Smooth muscle cell of trachea (primary cell): ENCODE measurements around the gene ZNF655. TPM values are rescaled to one million over a fixed set of nuclear protein-coding genes. Genes with fewer than 3 reads are reported as not detected.

Source experiments
- total RNA-seq: library from RNA; depleted of rRNA; stranded (reverse); fragments of >200 nt; gene quantifications from 2 replicates; pipeline ENCODE4 v1.2.1, GENCODE V29; 2014

Gene ZNF655
- 69.0 and 79.3 TPM in 2 replicates for total RNA-seq

GRCh38 chr7:99558306-99559174 is at the start of gene ZNF655:
ZNF655 (plus strand) TSS chr7:99558642; CDS start chr7:99560560, 1,918 bp downstream.

GRCh38 chr7:99551767-99552463 is 6.5 kb upstream of the ZNF655 start, which contains the start of gene FAM200A:
FAM200A (minus strand) TSS chr7:99552114; CDS start chr7:99548407, 3,707 bp downstream.

GRCh38 chr7:99597762-99598501 is 39.5 kb downstream of the ZNF655 start, which contains the start of gene TMEM225B:
TMEM225B (plus strand) TSS chr7:99598267; CDS start chr7:99604389, 6,122 bp downstream.

GRCh38 chr7:99616359-99617191 is 58.1 kb downstream of the ZNF655 start, which contains the start of gene ZSCAN25:
ZSCAN25 (plus strand) TSS chr7:99616946; CDS start chr7:99619607, 2,661 bp downstream.

Other genes with a start within 250 kb of the ZNF655 start
- gene ARPC1A, start 232.7 kb upstream of the ZNF655 start, total RNA-seq = 298 and 410 TPM in 2 replicates
- 567 and 592 TPM in 2 replicates for gene ARPC1B, start 183.9 kb upstream of the ZNF655 start, total RNA-seq
- gene PDAP1, start 150.0 kb upstream of the ZNF655 start, total RNA-seq = 46.3 and 119 TPM in 2 replicates
- gene BUD31, start 149.7 kb upstream of the ZNF655 start, total RNA-seq = 79.9 and 101 TPM in 2 replicates
- gene PTCD1, start 119.8 kb upstream of the ZNF655 start, total RNA-seq = 6.8 and 12.2 TPM in 2 replicates
- gene CPSF4, start 119.7 kb upstream of the ZNF655 start, total RNA-seq = 27.9 and 49.3 TPM in 2 replicates
- 320 and 523 TPM in 2 replicates for gene ATP5MF, start 92.5 kb upstream of the ZNF655 start, total RNA-seq
- gene ZNF789, start 85.8 kb upstream of the ZNF655 start, total RNA-seq = 4.6 and 9.0 TPM in 2 replicates
- gene ZNF394, start 58.4 kb upstream of the ZNF655 start, total RNA-seq = 25.8 and 30.0 TPM in 2 replicates
- 12.2 and 12.4 TPM in 2 replicates for gene ZKSCAN5, start 54.0 kb upstream of the ZNF655 start, total RNA-seq
- 10.8 and 11.3 TPM in 2 replicates for gene FAM200A, start 6.5 kb upstream of the ZNF655 start, total RNA-seq
- 0.29 and 0.50 TPM in 2 replicates for gene TMEM225B, start 39.6 kb downstream of the ZNF655 start, total RNA-seq
- gene ZSCAN25, start 58.3 kb downstream of the ZNF655 start, total RNA-seq = 10.3 and 10.8 TPM in 2 replicates
- gene CYP3A5, start 121.4 kb downstream of the ZNF655 start, total RNA-seq = 0.17 and 0.44 TPM in 2 replicates
- gene CYP3A7, start 176.6 kb downstream of the ZNF655 start, total RNA-seq = 0.33 TPM in 1 of 2 replicates, not detected in the other
- gene CYP3A4, start 225.5 kb downstream of the ZNF655 start, total RNA-seq = not detected in 2 replicates